ENCODE measurements around the gene MAP3K5. TPM values are rescaled to one million over a fixed set of nuclear protein-coding genes. Genes with fewer than 3 reads are reported as not detected.

The MAP3K5 gene
- polyA plus RNA-seq, 1 donor = 7.4 TPM

GRCh38 chr6:136582711-136583471 is 209.4 kb downstream of the MAP3K5 start:
- Histone ChIP-seq H3K4me1 (ENCODE audit: control insufficient read depth, insufficient read depth, low read length) (no peaks in the 10 kb centered on the region), H3K9me3 (ENCODE audit: control insufficient read depth, low read depth, low read length) (no peaks in the 10 kb centered on the region), H3K36me3 (ENCODE audit: control insufficient read depth, insufficient read depth, low read length) (peaks cover 4% of the 10 kb centered on the region), H3K4me3 (ENCODE audit: low read length) (no peak overlapping the region), H3K27me3 (ENCODE audit: control insufficient read depth, insufficient read depth, low read length) (no peaks in the 10 kb centered on the region), H3K27ac (ENCODE audit: low read length) (no peak overlapping the region)
- DNase-seq = no peak
- 100% methylated on average over 1 of the region's 3 CpGs for WGBS (ENCODE audit: insufficient coverage, low lambda C conversion rate)

GRCh38 chr6:136579800-136580199 is 212.5 kb downstream of the MAP3K5 start:
- H3K27ac ChIP-seq (ENCODE audit: low read length) = no peak overlapping the region
- H3K27me3 ChIP-seq (ENCODE audit: control insufficient read depth, insufficient read depth, low read length) = no peaks in the 10 kb centered on the region
- no peaks in the 10 kb centered on the region for H3K4me1 ChIP-seq (ENCODE audit: control insufficient read depth, insufficient read depth, low read length)
- H3K36me3 ChIP-seq (ENCODE audit: control insufficient read depth, insufficient read depth, low read length) = peaks cover 4% of the 10 kb centered on the region
- WGBS (ENCODE audit: insufficient coverage, low lambda C conversion rate) = no CpG with 5 or more reads among the region's 2 CpGs
- DNase-seq = no peak
- H3K4me3 ChIP-seq (ENCODE audit: low read length) = no peak overlapping the region
- H3K9me3 ChIP-seq (ENCODE audit: control insufficient read depth, low read depth, low read length) = no peaks in the 10 kb centered on the region

DNA sequence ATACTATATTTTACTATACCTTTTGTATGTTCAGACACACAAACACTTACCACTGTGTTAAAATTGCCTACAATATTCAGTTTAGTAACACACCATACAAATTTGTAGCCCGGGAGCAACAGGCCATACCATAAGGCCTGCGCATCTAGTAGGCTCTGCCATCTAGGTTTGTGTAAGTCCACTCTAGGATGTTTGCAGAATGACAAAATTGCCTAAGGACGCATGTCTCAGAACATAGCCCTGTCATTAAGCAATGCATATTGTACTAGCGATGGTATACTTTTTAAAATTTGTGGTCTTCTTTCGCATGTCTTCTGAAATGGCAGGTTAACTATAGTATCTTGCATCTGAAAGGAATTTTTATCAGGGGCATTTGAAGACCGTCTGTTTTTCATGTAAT is 215.5 kb downstream of the MAP3K5 start:
- DNase-seq = no peak
- Histone ChIP-seq H3K27ac (ENCODE audit: low read length) (no peak overlapping the region), H3K4me1 (ENCODE audit: control insufficient read depth, insufficient read depth, low read length) (no peaks in the 10 kb centered on the region), H3K9me3 (ENCODE audit: control insufficient read depth, low read depth, low read length) (peaks cover 1% of the 10 kb centered on the region), H3K36me3 (ENCODE audit: control insufficient read depth, insufficient read depth, low read length) (peaks cover 4% of the 10 kb centered on the region), H3K27me3 (ENCODE audit: control insufficient read depth, insufficient read depth, low read length) (no peaks in the 10 kb centered on the region), H3K4me3 (ENCODE audit: low read length) (no peak overlapping the region)
- 88% methylated on average over 2 of the region's 6 CpGs for WGBS (ENCODE audit: insufficient coverage, low lambda C conversion rate)

DNA sequence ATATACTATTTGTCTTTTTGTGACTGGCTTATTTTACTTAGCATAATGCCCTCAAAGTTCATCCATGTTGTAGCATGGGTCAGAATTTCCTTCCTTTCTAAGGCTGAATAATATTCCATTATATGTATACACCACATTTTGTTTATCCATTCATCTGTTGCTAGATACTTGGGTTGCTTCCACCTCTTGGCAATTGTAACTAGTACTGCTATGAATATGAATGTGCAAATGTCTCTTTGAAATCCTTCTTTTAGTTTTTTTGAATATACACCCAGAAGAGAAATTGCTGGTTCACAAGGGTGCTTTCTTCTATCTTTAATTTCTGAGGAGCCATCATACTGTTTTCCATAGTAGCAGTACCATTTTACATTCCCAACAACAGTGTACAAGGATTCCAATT is 220.8 kb downstream of the MAP3K5 start:
- Histone ChIP-seq H3K9me3 (ENCODE audit: control insufficient read depth, low read depth, low read length) (peaks cover 2% of the 10 kb centered on the region), H3K27me3 (ENCODE audit: control insufficient read depth, insufficient read depth, low read length) (no peaks in the 10 kb centered on the region), H3K4me1 (ENCODE audit: control insufficient read depth, insufficient read depth, low read length) (peaks cover 10% of the 10 kb centered on the region), H3K27ac (ENCODE audit: low read length) (no peak overlapping the region), H3K4me3 (ENCODE audit: low read length) (no peak overlapping the region), H3K36me3 (ENCODE audit: control insufficient read depth, insufficient read depth, low read length) (no peaks in the 10 kb centered on the region)
- no peak for DNase-seq

DNA sequence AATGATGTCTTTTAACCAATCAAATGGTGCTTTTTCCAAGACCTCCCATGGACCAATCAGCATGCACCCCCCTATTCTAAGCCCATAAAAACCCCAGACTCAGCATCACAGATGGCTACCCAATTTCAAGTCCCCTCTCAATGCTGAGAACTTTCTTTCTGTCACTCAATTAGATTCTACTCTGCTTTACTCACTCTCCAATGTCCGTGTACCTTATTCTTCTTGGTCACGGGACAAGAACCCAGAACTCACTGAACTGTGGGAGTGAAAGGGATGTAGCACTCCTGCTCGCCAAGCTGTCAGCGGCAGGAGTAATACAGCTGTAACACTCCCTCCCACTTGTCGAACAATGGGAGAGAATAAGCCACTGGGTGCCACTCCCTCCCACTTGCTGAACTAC is 221.2 kb downstream of the MAP3K5 start:
- WGBS (ENCODE audit: insufficient coverage, low lambda C conversion rate) = no CpG with 5 or more reads among the region's 5 CpGs
- no peak overlapping the region for H3K4me3 ChIP-seq (ENCODE audit: low read length)
- H3K27ac ChIP-seq (ENCODE audit: low read length) = no peak overlapping the region
- DNase-seq = no peak
- H3K9me3 ChIP-seq (ENCODE audit: control insufficient read depth, low read depth, low read length) = peaks cover 2% of the 10 kb centered on the region
- H3K27me3 ChIP-seq (ENCODE audit: control insufficient read depth, insufficient read depth, low read length) = no peaks in the 10 kb centered on the region
- H3K36me3 ChIP-seq (ENCODE audit: control insufficient read depth, insufficient read depth, low read length) = no peaks in the 10 kb centered on the region
- H3K4me1 ChIP-seq (ENCODE audit: control insufficient read depth, insufficient read depth, low read length) = peaks cover 13% of the 10 kb centered on the region

DNA sequence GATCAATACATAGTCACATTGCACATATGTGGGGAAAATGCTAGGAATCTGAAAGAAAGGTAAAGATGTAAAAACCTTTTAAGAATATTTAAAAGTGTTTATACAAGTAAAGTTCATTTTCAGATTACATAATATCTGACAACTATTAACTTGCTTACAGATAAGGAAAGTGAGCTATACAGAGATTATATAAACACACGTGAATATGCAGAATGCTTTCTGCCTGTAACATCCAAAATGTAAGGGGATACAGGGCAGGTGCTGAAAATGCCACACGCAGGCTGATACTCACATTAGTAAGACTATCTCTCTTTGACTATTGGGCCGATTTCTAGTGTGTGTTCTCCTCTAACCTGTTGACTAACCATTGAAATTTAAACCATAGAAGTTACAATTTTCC is 224.1 kb downstream of the MAP3K5 start:
- no CpG with 5 or more reads among the region's 3 CpGs for WGBS (ENCODE audit: insufficient coverage, low lambda C conversion rate)
- peaks cover 2% of the 10 kb centered on the region for H3K9me3 ChIP-seq (ENCODE audit: control insufficient read depth, low read depth, low read length)
- no peak overlapping the region for H3K4me3 ChIP-seq (ENCODE audit: low read length)
- H3K27me3 ChIP-seq (ENCODE audit: control insufficient read depth, insufficient read depth, low read length) = no peaks in the 10 kb centered on the region
- H3K4me1 ChIP-seq (ENCODE audit: control insufficient read depth, insufficient read depth, low read length) = peaks cover 23% of the 10 kb centered on the region
- peak in 1 of 2 donors; percentile 21 for DNase-seq
- no peaks in the 10 kb centered on the region for H3K36me3 ChIP-seq (ENCODE audit: control insufficient read depth, insufficient read depth, low read length)
- no peak overlapping the region for H3K27ac ChIP-seq (ENCODE audit: low read length)

- peak overlapping the region; percentile 36 for H3K27ac ChIP-seq (ENCODE audit: low read length)
- no peaks in the 10 kb centered on the region for H3K36me3 ChIP-seq (ENCODE audit: control insufficient read depth, insufficient read depth, low read length)
Measured at GRCh38 chr6:136567688-136568087, 224.6 kb downstream of the MAP3K5 start.

DNA sequence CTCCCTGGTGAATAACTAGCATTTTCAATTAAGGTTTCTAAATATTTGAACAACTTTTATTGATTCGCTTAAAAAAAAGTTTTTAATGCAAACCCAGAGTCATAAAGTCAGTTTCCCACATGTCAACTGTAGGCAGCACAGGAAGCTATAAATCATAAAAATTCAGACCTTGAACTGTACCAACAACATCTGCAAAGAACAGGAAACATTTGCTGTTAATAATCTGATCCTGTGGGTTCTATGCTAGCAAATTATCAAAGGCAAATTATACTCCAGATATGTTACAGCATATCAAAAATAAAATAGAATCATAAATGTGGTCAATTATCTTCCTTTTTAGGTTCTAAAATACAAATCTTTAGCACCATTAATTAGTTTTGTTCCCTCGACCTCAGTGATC is 225.4 kb downstream of the MAP3K5 start:
- H3K36me3 ChIP-seq (ENCODE audit: control insufficient read depth, insufficient read depth, low read length) = no peaks in the 10 kb centered on the region
- H3K4me3 ChIP-seq (ENCODE audit: low read length) = no peak overlapping the region
- DNase-seq = peak; percentile 20 to 75
- 20% methylated on average over 1 of the region's 2 CpGs for WGBS (ENCODE audit: insufficient coverage, low lambda C conversion rate)
- H3K4me1 ChIP-seq (ENCODE audit: control insufficient read depth, insufficient read depth, low read length) = peaks cover 23% of the 10 kb centered on the region
- H3K27ac ChIP-seq (ENCODE audit: low read length) = peak overlapping the region; percentile 36
- H3K9me3 ChIP-seq (ENCODE audit: control insufficient read depth, low read depth, low read length) = peaks cover 1% of the 10 kb centered on the region
- H3K27me3 ChIP-seq (ENCODE audit: control insufficient read depth, insufficient read depth, low read length) = no peaks in the 10 kb centered on the region

More at GRCh38 chr6:136567688-136568087, 224.6 kb downstream of the MAP3K5 start:
- WGBS (ENCODE audit: insufficient coverage, low lambda C conversion rate) = 60% methylated on average over 1 of the region's 4 CpGs
- DNase-seq = peak in 1 of 2 donors; percentile 8
- Histone ChIP-seq H3K9me3 (ENCODE audit: control insufficient read depth, low read depth, low read length) (peaks cover 2% of the 10 kb centered on the region), H3K4me3 (ENCODE audit: low read length) (no peak overlapping the region), H3K27me3 (ENCODE audit: control insufficient read depth, insufficient read depth, low read length) (no peaks in the 10 kb centered on the region), H3K4me1 (ENCODE audit: control insufficient read depth, insufficient read depth, low read length) (peaks cover 23% of the 10 kb centered on the region)

DNA sequence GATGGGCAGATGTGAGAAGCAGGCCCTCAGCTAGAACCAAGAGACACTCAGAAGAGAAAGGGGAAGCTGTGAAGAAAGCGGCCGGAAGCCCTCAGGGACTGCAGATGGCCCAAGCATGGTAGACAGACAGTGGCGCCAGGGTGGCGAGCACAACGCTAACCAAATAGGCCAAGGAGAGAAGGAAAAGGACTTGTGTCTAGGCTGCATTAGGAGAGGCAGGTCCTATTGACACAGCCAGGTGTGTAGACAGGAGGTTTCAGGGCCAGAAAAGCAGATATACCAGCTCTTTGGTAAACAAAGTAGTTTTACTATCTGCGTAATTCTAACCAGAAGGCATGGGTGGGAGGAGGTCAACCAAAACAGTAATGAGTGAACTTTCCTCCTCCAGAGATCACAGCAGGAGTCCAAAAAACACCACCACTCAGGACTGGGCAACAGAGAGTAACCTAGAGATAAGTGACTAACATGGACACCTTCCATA is 226.2 kb downstream of the MAP3K5 start:
- peak; percentile 19 to 70 for DNase-seq
- Histone ChIP-seq H3K27me3 (ENCODE audit: control insufficient read depth, insufficient read depth, low read length) (no peaks in the 10 kb centered on the region), H3K36me3 (ENCODE audit: control insufficient read depth, insufficient read depth, low read length) (no peaks in the 10 kb centered on the region), H3K4me3 (ENCODE audit: low read length) (no peak overlapping the region), H3K4me1 (ENCODE audit: control insufficient read depth, insufficient read depth, low read length) (peaks cover 23% of the 10 kb centered on the region), H3K27ac (ENCODE audit: low read length) (peak overlapping the region; percentile 18), H3K9me3 (ENCODE audit: control insufficient read depth, low read depth, low read length) (no peaks in the 10 kb centered on the region)
- 77% methylated on average over 2 of the region's 6 CpGs for WGBS (ENCODE audit: insufficient coverage, low lambda C conversion rate)

GRCh38 chr6:136564180-136564579 is 228.1 kb downstream of the MAP3K5 start:
- no peaks in the 10 kb centered on the region for H3K36me3 ChIP-seq (ENCODE audit: control insufficient read depth, insufficient read depth, low read length)
- no peaks in the 10 kb centered on the region for H3K27me3 ChIP-seq (ENCODE audit: control insufficient read depth, insufficient read depth, low read length)
- WGBS (ENCODE audit: insufficient coverage, low lambda C conversion rate) = no CpG with 5 or more reads among the region's 1 CpG

More at GRCh38 chr6:136564180-136564579, 228.1 kb downstream of the MAP3K5 start:
- Histone ChIP-seq H3K27ac (ENCODE audit: low read length) (no peak overlapping the region), H3K4me1 (ENCODE audit: control insufficient read depth, insufficient read depth, low read length) (peaks cover 23% of the 10 kb centered on the region), H3K4me3 (ENCODE audit: low read length) (no peak overlapping the region), H3K9me3 (ENCODE audit: control insufficient read depth, low read depth, low read length) (no peaks in the 10 kb centered on the region)
- no peak for DNase-seq
